COLO829 (cell line): ENCODE data around the gene NCOA3.
"Not testable (repeated sequence)": the region's sequence is repeated elsewhere in the genome, so short reads cannot be mapped to it uniquely, and the experiment has no call there.

Experiments used
- DNase-seq: peaks from one replicate; pipeline ENCODE4 v3.0.0; 2012; ENCODE audit warnings: low spot score

Gene NCOA3

GRCh38 chr20:47540443-47541354, 39.0 kb downstream of the NCOA3 start:
- peak; percentile 25 for DNase-seq

GRCh38 chr20:47541355-47541922, 39.8 kb downstream of the NCOA3 start:
- DNase-seq: no peak

GRCh38 chr20:47543006-47543431, 41.3 kb downstream of the NCOA3 start:
- no peak for DNase-seq

- DNase-seq: no peak
Observed at GRCh38 chr20:47544240-47544639, 42.6 kb downstream of the NCOA3 start.

- no peak for DNase-seq
Observed at GRCh38 chr20:47544852-47545251, 43.2 kb downstream of the NCOA3 start.

- no peak for DNase-seq
Observed at GRCh38 chr20:47545499-47545898, 43.8 kb downstream of the NCOA3 start.

- no peak for DNase-seq
Observed at GRCh38 chr20:47546184-47547033, 44.7 kb downstream of the NCOA3 start.

GRCh38 chr20:47547034-47547387, 45.3 kb downstream of the NCOA3 start:
- no peak for DNase-seq

- DNase-seq: no peak
Observed at GRCh38 chr20:47549671-47550070, 48.0 kb downstream of the NCOA3 start.

GRCh38 chr20:47551222-47551621, 49.5 kb downstream of the NCOA3 start:
- DNase-seq: no peak

GRCh38 chr20:47551841-47552240, 50.2 kb downstream of the NCOA3 start:
- DNase-seq: no peak

GRCh38 chr20:47552996-47553395, 51.3 kb downstream of the NCOA3 start:
- DNase-seq: no peak

- DNase-seq: not testable (repeated sequence)
Observed at GRCh38 chr20:47553594-47554235, 52.0 kb downstream of the NCOA3 start.

GRCh38 chr20:47554283-47554682, 52.6 kb downstream of the NCOA3 start:
- DNase-seq: not testable (repeated sequence)

GRCh38 chr20:47557218-47557617, 55.5 kb downstream of the NCOA3 start:
- no peak for DNase-seq

GRCh38 chr20:47557791-47558190, 56.1 kb downstream of the NCOA3 start:
- no peak for DNase-seq

GRCh38 chr20:47558295-47559066, 56.8 kb downstream of the NCOA3 start:
- DNase-seq: no peak

- DNase-seq: no peak
Observed at GRCh38 chr20:47559141-47559540, 57.5 kb downstream of the NCOA3 start.

- DNase-seq: no peak
Observed at GRCh38 chr20:47561180-47561579, 59.5 kb downstream of the NCOA3 start.

GRCh38 chr20:47561603-47562583, 60.2 kb downstream of the NCOA3 start:
- DNase-seq: no peak
